Activated effector memory CD4-positive, alpha-beta T cell treated with Interleukin-2 at 50 U/mL for 16 hours (primary cell): ENCODE measurements around the gene TGM3.

Source experiments
- DNase-seq: peaks from one replicate; pipeline ENCODE4 v3.0.0-alpha.2; 2020

The TGM3 gene

GRCh38 chr20:2341336-2341735 lies 45.5 kb downstream of the TGM3 start:
- no peak for DNase-seq

GRCh38 chr20:2342243-2342642 lies 46.4 kb downstream of the TGM3 start:
- no peak for DNase-seq

GRCh38 chr20:2346188-2346587 lies 50.4 kb downstream of the TGM3 start:
- no peak for DNase-seq

- no peak for DNase-seq
These were observed 52.5 kb downstream of the TGM3 start for GRCh38 chr20:2348336-2348735.

- DNase-seq, result no peak
These were observed 54.0 kb downstream of the TGM3 start for GRCh38 chr20:2349801-2350200.

- DNase-seq, result no peak
These were observed 54.8 kb downstream of the TGM3 start for GRCh38 chr20:2350606-2351005.

GRCh38 chr20:2353231-2353630 lies 57.4 kb downstream of the TGM3 start:
- DNase-seq, result no peak

GRCh38 chr20:2357114-2357513 lies 61.3 kb downstream of the TGM3 start:
- DNase-seq, result no peak

GRCh38 chr20:2358006-2358405 lies 62.2 kb downstream of the TGM3 start:
- no peak for DNase-seq

- DNase-seq, result no peak
These were observed 65.3 kb downstream of the TGM3 start for GRCh38 chr20:2361035-2361593.

- DNase-seq, result no peak
These were observed 67.4 kb downstream of the TGM3 start for GRCh38 chr20:2363187-2363586.

- no peak for DNase-seq
These were observed 67.8 kb downstream of the TGM3 start for GRCh38 chr20:2363587-2363986.

GRCh38 chr20:2364044-2364443 lies 68.2 kb downstream of the TGM3 start:
- no peak for DNase-seq

GRCh38 chr20:2365091-2365490 lies 69.3 kb downstream of the TGM3 start:
- no peak for DNase-seq

- DNase-seq, result no peak
These were observed 69.9 kb downstream of the TGM3 start for GRCh38 chr20:2365666-2366065.

- no peak for DNase-seq
These were observed 72.8 kb downstream of the TGM3 start for GRCh38 chr20:2368621-2369020.

- no peak for DNase-seq
These were observed 77.3 kb downstream of the TGM3 start for GRCh38 chr20:2373098-2373497.

GRCh38 chr20:2374346-2375125 lies 78.7 kb downstream of the TGM3 start:
- no peak for DNase-seq

- no peak for DNase-seq
These were observed 83.1 kb downstream of the TGM3 start for GRCh38 chr20:2378893-2379292.

GRCh38 chr20:2379511-2380229 lies 83.9 kb downstream of the TGM3 start:
- DNase-seq, result no peak

- no peak for DNase-seq
These were observed 84.8 kb downstream of the TGM3 start, which contains the start of gene TGM6 for GRCh38 chr20:2380601-2381000. Gene TGM6 (plus strand): TSS chr20:2380901. CDS start chr20:2380969, 68 bp downstream.

- DNase-seq, result no peak
These were observed 85.5 kb downstream of the TGM3 start for GRCh38 chr20:2381303-2381702.

GRCh38 chr20:2382833-2383232 lies 87.0 kb downstream of the TGM3 start:
- no peak for DNase-seq

- DNase-seq, result no peak
These were observed 89.2 kb downstream of the TGM3 start for GRCh38 chr20:2385026-2385425.
